Right renal cortex interstitium (tissue), 3 donors: ENCODE results near the gene ELOVL7. TPM values are rescaled to one million over a fixed set of nuclear protein-coding genes. Genes with fewer than 3 reads are reported as not detected.
"Not testable (repeated sequence)": the region's sequence is repeated elsewhere in the genome, so short reads cannot be mapped to it uniquely, and the experiment has no call there.

Experiments used
- DNase-seq, 3 donors: peaks; one replicate each; pipeline ENCODE4 v3.0.0-alpha.2; 2013; ENCODE audit warnings: low read depth in 3 of 3, low spot score in 2 of 3
- polyA plus RNA-seq, 3 donors: library from polyadenylated mRNA; unstranded; fragments of 120-200 nt; gene quantifications; one replicate each; pipeline ENCODE4 v1.2.1, GENCODE V29; 2013; ENCODE audit not compliant: insufficient read length in 3 of 3

Gene ELOVL7
- polyA plus RNA-seq, 3 donors = 18.6 to 19.6 (median 19.1) TPM

DNA sequence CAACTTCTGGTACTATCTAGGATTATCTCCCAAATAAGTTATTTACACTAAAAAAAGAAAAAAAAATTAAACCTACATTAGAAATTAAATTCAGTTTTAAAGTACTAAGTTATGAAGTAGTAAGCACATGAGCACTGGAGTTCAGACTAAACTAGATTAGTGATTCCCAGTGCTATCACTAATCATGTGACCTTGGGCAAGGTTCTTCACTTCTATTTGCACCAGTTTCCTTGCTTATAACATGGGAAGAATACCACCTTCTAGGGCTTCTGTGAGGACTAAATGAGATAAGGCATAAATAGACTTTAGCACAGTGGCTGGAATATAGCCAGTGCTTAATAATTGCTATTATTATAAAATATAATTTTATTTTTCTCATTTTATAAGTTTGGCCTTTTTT lies 10.5 kb downstream of the ELOVL7 start:
- DNase-seq = no peak

DNA sequence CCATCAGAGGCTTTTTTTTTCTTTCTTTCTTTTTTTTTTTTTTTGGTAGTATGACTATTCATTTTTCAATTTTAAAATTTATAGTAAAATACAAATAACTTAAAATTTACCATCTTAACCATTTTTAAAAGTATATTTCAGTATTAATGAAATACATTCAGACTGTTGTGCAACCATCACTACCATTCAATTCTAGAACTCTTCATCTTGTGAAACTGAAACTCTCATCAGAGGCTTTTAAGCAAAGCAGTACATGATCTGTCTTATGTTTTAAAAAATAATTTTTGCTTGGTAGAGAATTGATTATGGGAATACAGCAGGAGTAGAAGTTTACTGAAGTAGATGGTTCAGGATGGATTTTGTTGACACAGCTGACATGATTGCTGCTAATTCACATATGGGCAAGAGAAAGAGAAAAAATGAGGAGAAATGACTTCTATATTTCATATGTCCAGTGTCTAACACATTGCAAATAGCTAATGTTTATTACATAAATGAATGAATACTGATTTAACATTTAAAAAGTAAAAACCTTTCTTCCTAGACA lies 13.4 kb downstream of the ELOVL7 start:
- DNase-seq = no peak

DNA sequence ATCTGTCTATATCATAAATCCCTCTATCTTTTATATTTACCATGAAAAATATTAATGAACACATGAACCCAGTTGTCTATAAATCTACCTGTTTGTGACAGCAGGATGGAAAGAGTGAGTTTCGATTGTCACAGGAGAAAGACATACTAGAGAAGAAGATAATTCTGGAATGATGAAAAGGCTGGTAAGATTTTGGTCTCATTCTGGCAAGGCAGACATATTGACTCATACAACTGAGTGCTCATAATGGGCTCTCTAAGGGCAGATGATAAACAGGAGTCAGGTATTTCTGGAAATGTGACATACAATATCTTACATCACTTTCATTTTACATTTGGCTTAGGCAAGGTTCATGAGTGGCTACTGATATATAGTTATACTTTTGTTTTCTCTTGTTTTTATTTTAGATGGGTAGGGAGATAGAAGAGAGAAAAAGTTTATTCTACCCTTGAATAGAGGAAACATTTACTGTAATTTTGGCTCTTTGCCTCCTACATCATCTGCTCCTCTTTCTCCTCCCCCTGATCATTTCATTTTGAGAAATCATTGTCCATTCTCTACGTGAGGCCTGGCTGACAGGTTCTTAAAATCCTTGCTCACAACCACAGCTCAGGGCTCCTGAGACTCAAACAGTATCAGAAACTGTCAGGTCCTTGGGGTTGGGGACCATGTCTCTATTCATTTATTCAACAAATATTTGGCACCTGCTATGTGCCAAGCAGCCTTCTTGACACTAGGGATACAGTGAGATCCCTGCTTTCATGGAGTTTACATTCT lies 14.4 kb downstream of the ELOVL7 start:
- DNase-seq = no peak

DNA sequence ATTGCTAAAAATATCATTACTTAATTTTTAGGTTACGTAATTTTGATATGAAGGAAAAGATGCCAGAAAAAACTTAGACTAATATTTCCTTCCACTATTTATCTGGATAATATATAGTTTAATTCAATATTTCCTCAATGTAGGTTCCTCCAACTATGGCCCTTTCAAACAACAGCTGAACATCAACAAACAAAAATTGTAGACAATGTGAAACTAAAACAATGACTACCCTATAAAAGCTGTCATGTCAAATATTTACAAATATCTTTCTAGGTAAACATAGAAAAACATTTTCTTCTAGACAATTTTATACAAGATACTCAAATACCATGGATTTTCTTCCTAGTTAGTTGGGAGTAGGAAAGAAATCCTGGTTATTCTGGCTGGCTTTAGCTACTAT lies 16.9 kb downstream of the ELOVL7 start:
- no peak for DNase-seq

- no peak for DNase-seq
These were observed 17.4 kb downstream of the ELOVL7 start for GRCh38 chr5:60826653-60827052.

- no peak for DNase-seq
These were observed 20.5 kb downstream of the ELOVL7 start for GRCh38 chr5:60823574-60823973.

GRCh38 chr5:60822285-60822556 lies 21.8 kb downstream of the ELOVL7 start:
- DNase-seq = no peak

DNA sequence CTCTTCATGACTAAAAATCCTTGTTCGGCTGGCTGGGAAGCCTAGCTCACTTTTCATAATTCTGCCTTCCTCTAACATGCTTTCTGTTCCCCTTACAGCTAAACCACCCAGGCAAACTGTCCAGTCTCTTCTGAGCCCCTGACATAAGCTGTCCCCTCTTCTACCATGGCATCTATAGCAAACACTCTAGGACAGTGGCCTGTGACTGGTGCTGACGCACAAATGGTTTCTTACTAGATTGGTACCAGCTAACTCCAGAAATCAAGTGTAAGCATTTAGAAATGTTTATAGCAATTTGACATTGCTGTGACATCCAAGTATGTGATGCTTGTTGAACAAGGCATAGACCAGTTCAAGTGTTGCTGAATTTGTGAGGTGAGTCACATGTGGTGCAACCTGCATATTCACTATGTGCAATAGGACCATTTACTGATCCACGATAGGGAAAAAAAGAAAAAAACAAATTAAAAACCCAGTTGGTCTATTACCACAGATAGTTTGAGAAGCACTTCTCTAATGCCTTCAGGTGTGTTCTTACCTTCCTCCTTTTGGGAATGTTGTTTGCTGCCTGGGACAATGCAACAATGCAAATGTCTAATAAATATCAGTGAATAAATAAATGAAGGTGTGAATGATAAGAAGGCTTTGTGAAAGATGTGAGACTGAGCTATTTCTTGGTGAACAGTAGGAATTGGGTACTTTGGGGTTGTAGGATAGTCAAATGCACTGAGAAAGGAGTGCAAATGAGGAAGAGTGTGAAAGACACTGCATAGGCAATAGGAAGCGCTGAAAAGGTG lies 22.4 kb downstream of the ELOVL7 start:
- no peak for DNase-seq

DNA sequence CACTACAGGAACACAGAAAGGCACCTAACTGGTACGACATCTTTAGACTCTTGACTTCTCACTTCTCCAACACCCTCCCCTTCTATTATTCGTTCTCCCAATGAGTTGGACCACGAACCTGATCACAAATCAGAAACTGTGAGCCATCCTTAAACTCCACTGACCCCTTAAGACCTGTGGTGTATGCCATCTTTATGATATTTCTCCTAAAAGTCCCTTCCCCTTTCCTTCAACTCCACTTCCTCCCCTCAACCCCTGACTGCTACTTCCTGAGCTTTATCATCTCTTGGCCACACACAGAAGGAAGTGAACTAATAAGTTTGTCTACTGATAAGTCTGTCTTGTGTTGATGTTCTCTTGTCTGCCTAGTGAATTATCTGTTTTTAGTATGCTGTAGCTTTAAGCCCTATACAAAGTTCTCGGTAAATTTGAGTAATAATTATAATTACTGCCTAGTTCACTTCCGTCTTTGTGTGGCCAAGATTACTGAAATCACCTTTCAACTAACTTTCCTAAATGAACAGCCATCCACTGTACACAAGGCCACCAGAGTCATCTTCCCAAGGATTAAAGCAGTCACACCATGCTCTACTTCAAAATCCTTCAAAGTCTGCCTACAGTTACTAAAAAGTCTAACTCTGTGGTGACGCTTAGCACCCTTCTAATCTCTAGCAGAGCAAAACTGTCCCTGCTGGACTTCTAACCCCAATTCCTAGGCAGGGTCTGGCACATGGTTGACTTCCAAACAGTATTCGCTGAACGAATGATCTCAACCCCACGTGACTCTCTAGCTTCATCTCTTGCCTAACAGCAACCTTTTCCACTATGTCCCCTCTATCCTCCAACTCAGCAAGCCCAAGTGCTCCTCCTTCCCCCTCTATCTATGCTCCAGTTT lies 23.2 kb downstream of the ELOVL7 start:
- no peak for DNase-seq

DNA sequence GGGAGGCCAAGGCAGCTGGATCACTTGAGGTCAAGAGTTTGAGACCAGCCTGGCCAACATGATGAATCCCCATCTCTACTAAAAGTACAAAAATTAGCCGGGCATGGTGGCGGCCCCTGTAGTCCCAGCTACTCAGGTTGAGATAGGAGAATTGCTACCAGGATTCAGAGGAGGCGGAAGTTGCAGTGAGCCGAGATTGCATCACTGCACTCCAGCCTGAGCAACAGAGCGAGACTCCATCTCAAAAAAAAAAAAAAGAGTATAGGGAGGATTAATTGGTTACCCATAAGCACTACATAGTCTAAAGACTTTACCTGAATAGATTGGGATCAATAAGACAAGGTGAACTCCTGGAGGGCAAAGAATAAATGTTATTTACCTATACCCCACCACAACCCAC lies 27.9 kb downstream of the ELOVL7 start:
- not testable (repeated sequence) for DNase-seq

GRCh38 chr5:60814498-60814897 lies 29.6 kb downstream of the ELOVL7 start:
- DNase-seq = no peak

GRCh38 chr5:60812426-60812825 lies 31.6 kb downstream of the ELOVL7 start:
- DNase-seq = no peak

- no peak for DNase-seq
These were observed 33.0 kb downstream of the ELOVL7 start for GRCh38 chr5:60811105-60811504.

GRCh38 chr5:60810438-60811085 lies 33.5 kb downstream of the ELOVL7 start:
- DNase-seq = no peak

DNA sequence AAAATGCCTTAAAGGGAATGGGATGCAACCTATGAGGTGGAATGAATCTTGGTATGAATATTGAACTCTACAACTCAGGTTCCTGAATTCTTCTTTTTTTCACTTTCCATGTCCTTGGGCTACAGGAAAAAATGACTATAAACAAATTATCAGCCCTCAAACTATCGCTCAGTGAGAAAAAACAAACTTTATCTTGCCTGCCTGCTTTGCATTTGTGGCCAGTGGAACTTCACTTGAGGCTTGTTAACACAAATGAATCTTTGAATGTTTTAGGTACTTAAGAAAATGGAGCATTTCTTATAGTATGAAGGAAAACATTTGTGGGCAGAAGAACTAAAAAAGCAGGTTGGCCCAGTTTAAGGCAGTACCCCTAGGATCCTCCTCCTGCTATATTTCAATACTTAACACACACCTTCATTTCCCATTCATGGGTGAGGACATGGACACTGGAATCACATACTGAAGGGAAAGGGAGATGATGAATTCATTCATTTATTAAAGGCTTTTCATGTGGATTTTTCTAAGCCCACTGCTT lies 34.1 kb downstream of the ELOVL7 start:
- DNase-seq = no peak

DNA sequence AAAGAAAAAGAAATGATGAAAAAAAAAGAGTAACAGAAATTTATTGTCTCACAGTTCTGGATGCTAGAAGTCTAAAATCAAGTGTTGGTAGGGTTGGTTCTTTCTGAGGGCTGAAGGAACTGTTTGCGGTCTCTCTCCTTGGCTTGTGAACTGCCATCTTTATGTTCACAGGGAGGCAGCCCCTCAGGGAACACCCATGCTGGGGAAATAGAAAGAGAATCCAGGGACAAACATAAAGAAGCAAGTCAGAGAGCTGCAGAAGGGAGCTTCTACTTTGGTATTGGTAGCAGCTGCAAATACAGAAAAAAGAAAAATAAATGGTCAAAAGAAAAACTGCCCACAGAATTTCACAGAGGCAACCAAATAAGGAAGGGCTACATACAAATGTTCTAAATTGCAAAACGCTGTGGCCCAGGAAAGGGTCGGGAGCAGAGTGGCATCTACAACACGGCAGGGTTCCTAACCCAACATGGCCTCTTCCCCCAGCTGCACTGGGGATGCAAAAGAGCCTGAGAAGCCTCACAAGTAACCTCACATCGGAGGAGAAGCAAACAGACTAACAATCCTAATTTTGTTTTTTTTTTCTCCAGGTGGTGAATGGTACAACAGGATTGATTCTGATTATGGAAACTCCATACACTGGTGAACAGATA lies 37.4 kb downstream of the ELOVL7 start:
- DNase-seq = no peak

DNA sequence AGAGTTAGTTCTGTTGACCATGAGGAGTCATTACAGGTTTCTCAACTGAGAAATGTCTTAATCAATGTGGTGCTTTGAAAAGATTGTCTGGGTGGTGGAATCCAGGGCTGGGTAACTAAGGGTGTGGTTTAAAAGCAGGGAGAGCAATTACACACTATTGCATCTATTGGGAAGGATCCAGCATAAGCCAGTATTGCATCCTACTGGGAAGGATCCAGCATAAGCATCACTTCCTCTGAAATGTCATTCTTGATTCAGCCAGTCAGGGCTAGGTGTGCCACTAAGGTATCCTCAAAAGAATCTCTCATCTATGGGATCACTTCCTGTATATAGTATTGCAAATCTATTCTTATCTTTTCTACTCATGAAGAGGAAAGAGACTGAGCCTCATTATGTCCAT lies 38.6 kb downstream of the ELOVL7 start:
- no peak for DNase-seq

- DNase-seq = no peak
These were observed 40.4 kb downstream of the ELOVL7 start for GRCh38 chr5:60803712-60804111.

DNA sequence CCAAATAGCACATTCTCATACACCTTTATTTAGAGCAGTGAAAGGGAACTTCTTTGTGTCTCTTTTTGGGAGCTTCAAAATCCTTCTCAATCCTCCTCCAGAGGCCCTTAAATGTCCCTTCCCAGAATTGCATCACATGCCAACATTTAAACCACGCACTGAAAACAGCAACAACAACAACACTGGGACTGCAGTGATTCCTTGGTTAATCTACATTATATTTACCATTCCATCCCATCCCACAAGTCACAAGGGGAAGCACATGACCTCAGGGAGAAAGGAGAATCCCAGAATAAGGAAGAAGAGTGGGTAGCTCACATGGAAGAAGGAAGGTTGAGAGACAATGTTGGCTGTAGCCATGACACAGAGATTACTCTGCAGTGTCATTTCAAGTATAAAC lies 41.1 kb downstream of the ELOVL7 start:
- DNase-seq = no peak

GRCh38 chr5:60802226-60802625 lies 41.8 kb downstream of the ELOVL7 start:
- no peak for DNase-seq
